Stimulated activated effector memory CD8-positive, alpha-beta T cell treated with anti-CD3 and anti-CD28 coated beads, Interleukin-12 subunit alpha, Interleukin-12 subunit beta, amount 100 ng/mL, for 72 hours (primary cell): Measurements from ENCODE around the gene THEMIS.
"Not testable (repeated sequence)": the region's sequence is repeated elsewhere in the genome, so short reads cannot be mapped to it uniquely, and the experiment has no call there.

Experiments used
- ATAC-seq: fragments of 150-1000 bp; cut with Tn5 transposase; 2 replicates; pipeline ENCODE4 v1.10.0; 2021
- DNase-seq, 2 donors: peaks; one replicate each; pipeline ENCODE4 v3.0.0; 2021 to 2022; ENCODE audit warnings: low spot score in 2 of 2
- H3K27ac Mint-ChIP-seq: one replicate; pipeline ENCODE4 v1.8.0; 2022; ENCODE audit warnings: mild to moderate bottlenecking, mixed read lengths
- H3K36me3 Mint-ChIP-seq: one replicate; pipeline ENCODE4 v1.8.0; 2022; ENCODE audit warnings: mild to moderate bottlenecking, mixed read lengths
- H3K4me1 Mint-ChIP-seq: one replicate; pipeline ENCODE4 v1.8.0; 2022; ENCODE audit warnings: mixed read lengths
- H3K4me3 Mint-ChIP-seq: one replicate; pipeline ENCODE4 v1.8.0; 2022; ENCODE audit warnings: mild to moderate bottlenecking, mixed read lengths
- H3K9me3 Mint-ChIP-seq: one replicate; pipeline ENCODE4 v1.8.0; 2022; ENCODE audit warnings: mixed read lengths

Gene THEMIS

DNA sequence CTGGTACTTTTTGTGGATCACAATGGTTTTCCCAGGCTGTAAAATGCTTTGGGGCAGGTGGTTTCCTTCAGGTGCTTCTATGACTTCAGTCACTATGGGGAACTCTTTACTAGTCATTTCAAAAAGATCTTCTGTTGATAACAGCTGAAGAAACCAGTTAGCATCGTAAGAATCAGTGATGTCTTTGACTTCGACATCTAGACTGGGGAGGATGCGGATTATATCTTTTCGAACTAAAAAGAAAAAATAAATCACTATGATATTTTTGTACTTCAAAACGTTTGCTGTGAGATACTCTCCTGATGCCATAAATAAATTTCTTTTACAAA lies 87.2 kb downstream of the THEMIS start:
- peaks cover 50% of the 10 kb centered on the region for H3K4me1 Mint-ChIP-seq
- no peaks in the 10 kb centered on the region for H3K9me3 Mint-ChIP-seq
- peak overlapping the region; percentile 58 for H3K4me3 Mint-ChIP-seq
- ATAC-seq: peak; percentile 80
- peaks cover 49% of the 10 kb centered on the region for H3K36me3 Mint-ChIP-seq
- DNase-seq: no peak
- peak overlapping the region; percentile 89 for H3K27ac Mint-ChIP-seq

- Mint-ChIP-seq H3K4me1 (peaks cover 50% of the 10 kb centered on the region), H3K9me3 (no peaks in the 10 kb centered on the region), H3K27ac (peak overlapping the region; percentile 89), H3K4me3 (peak overlapping the region; percentile 58), H3K36me3 (peaks cover 53% of the 10 kb centered on the region)
- ATAC-seq (peak; percentile 88), DNase-seq (peak in 1 of 2 donors; percentile 73)
These were observed 87.7 kb downstream of the THEMIS start for GRCh38 chr6:127812985-127813698.

GRCh38 chr6:127811900-127812570 lies 88.8 kb downstream of the THEMIS start:
- no peaks in the 10 kb centered on the region for H3K9me3 Mint-ChIP-seq
- ATAC-seq (no peak), DNase-seq (no peak)
- H3K4me1 Mint-ChIP-seq: peaks cover 51% of the 10 kb centered on the region
- H3K4me3 Mint-ChIP-seq: peak overlapping the region; percentile 58
- peaks cover 64% of the 10 kb centered on the region for H3K36me3 Mint-ChIP-seq
- H3K27ac Mint-ChIP-seq: no peak overlapping the region

GRCh38 chr6:127807806-127808517 lies 92.9 kb downstream of the THEMIS start:
- ATAC-seq: no peak
- H3K4me3 Mint-ChIP-seq: peak overlapping the region; percentile 24
- peaks cover 65% of the 10 kb centered on the region for H3K36me3 Mint-ChIP-seq
- no peaks in the 10 kb centered on the region for H3K9me3 Mint-ChIP-seq
- H3K4me1 Mint-ChIP-seq: peaks cover 47% of the 10 kb centered on the region
- DNase-seq: no peak
- H3K27ac Mint-ChIP-seq: peak overlapping the region; percentile 67

DNA sequence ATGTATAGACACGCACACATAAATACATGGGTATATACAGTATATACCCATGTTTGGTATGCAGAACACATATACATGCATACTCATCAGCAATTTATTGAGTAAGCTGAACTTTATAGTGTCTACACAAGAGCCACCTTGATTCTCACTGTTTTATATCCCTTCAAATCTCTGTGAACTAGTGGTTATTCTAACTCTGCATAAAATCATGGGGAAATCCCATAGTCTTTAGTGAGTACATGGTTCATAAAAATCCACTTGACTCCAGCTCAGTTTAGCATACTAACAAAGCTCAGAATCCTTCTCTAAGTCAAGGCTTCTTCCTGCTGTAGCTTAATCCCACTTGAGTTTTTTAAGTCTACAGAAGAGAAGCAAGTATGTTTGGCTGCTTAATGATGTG lies 104.1 kb downstream of the THEMIS start:
- peaks cover 42% of the 10 kb centered on the region for H3K4me1 Mint-ChIP-seq

GRCh38 chr6:127794405-127794804 lies 106.5 kb downstream of the THEMIS start:
- Mint-ChIP-seq H3K4me3 (no peak overlapping the region), H3K36me3 (peaks cover 28% of the 10 kb centered on the region)
- ATAC-seq: peak; percentile 44

More for the DNA sequence above, 104.1 kb downstream of the THEMIS start:
- Mint-ChIP-seq H3K36me3 (peaks cover 33% of the 10 kb centered on the region), H3K4me3 (no peak overlapping the region), H3K9me3 (no peaks in the 10 kb centered on the region), H3K27ac (no peak overlapping the region)
- no peak for ATAC-seq
- DNase-seq: no peak

DNA sequence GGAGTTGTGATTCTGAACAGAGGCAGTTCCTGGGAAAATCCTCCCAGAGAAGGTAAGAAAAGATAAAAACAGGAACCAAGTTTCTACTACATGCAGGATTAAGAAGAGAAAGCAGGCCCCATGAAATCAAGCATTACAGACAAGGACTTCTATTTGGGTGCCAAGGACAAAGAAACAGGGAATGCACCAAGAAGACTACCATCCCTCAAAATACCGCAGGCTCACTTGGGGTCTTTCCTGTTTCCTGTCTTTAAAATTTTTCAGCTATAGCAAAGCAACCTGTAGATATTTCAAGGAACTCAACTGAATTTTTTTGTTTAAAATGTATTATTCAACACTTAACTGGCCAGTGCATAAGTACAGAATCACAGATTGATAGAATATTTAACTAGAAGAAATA lies 107.5 kb downstream of the THEMIS start:
- peaks cover 30% of the 10 kb centered on the region for H3K36me3 Mint-ChIP-seq
- no peak overlapping the region for H3K4me3 Mint-ChIP-seq
- H3K9me3 Mint-ChIP-seq: no peaks in the 10 kb centered on the region
- H3K27ac Mint-ChIP-seq: peak overlapping the region; percentile 2
- ATAC-seq: no peak
- peaks cover 59% of the 10 kb centered on the region for H3K4me1 Mint-ChIP-seq
- DNase-seq: no peak

More at GRCh38 chr6:127794405-127794804, 106.5 kb downstream of the THEMIS start:
- Mint-ChIP-seq H3K4me1 (peaks cover 50% of the 10 kb centered on the region), H3K9me3 (no peaks in the 10 kb centered on the region), H3K27ac (peak overlapping the region; percentile 2)
- DNase-seq: no peak

- Mint-ChIP-seq H3K4me3 (no peak overlapping the region), H3K27ac (peak overlapping the region; percentile 2), H3K36me3 (peaks cover 30% of the 10 kb centered on the region), H3K4me1 (peaks cover 57% of the 10 kb centered on the region), H3K9me3 (no peaks in the 10 kb centered on the region)
- DNase-seq: no peak
- ATAC-seq: no peak
These were observed 108.2 kb downstream of the THEMIS start for GRCh38 chr6:127792616-127793015.

DNA sequence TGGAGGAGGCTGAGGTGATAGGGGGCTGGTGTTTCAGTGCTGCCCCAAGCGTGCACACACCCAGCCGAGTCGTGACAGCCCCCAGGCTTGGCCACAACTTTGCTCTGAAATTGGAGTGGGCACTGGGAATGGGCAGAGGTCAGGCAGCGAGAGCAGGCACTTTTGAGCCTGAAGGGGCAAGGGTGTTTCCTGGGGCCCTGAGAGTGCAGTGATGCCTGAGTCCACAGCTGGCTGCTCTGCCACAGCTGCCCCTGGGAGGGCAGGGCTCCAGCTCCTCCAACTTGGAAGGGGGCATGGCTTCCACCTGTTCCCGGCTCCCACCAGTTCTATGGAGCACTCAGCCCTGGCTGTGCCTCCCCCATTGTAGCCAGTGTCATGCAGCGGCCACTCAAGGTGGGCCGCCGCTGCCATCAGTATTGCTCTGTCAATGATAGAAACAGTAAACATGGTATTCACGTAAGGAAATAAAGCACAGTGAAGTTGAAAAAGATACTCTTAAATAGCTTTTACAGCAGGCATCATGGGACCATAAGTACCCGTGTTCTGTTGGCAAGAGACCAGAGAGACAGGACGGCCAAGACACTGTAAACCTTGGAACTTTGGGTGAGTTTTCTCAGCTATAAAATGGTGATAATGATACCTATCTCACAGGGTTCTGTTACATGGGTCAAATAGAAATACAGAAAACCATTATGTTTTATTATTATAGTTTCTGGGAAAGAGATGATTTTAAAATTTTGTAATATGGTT lies 108.9 kb downstream of the THEMIS start:
- Mint-ChIP-seq H3K27ac (no peak overlapping the region), H3K36me3 (peaks cover 30% of the 10 kb centered on the region), H3K4me3 (no peak overlapping the region), H3K9me3 (no peaks in the 10 kb centered on the region), H3K4me1 (peaks cover 57% of the 10 kb centered on the region)
- no peak for ATAC-seq
- no peak for DNase-seq

GRCh38 chr6:127790571-127790970 lies 110.3 kb downstream of the THEMIS start:
- H3K9me3 Mint-ChIP-seq: no peaks in the 10 kb centered on the region
- peaks cover 58% of the 10 kb centered on the region for H3K4me1 Mint-ChIP-seq
- DNase-seq (no peak), ATAC-seq (peak; percentile 40)
- H3K36me3 Mint-ChIP-seq: peaks cover 23% of the 10 kb centered on the region
- peak overlapping the region; percentile 15 for H3K27ac Mint-ChIP-seq
- H3K4me3 Mint-ChIP-seq: no peak overlapping the region

- Mint-ChIP-seq H3K4me1 (peaks cover 60% of the 10 kb centered on the region), H3K4me3 (no peak overlapping the region), H3K9me3 (no peaks in the 10 kb centered on the region), H3K36me3 (peaks cover 23% of the 10 kb centered on the region), H3K27ac (no peak overlapping the region)
- ATAC-seq (no peak), DNase-seq (no peak)
These were observed 114.7 kb downstream of the THEMIS start for GRCh38 chr6:127786109-127786508.

DNA sequence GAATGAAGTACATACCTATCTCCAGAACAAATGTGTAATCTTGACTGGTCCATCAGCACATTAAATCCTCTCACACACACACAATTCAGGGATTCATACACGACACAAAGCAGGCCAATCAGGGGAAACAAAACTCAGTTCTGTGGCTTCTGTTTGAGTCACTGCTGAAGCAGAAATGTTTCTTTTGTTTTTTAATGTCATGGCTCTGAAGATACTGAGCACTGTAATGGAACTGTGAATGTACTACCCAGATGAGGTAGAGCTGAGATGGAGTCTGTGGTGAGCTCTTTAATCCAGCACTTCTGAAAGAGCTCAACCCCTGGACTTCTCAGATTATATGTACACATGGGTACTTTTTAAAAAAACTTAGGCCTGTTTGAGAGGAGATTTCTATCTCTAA lies 116.4 kb downstream of the THEMIS start:
- H3K4me1 Mint-ChIP-seq: peaks cover 57% of the 10 kb centered on the region
- H3K4me3 Mint-ChIP-seq: no peak overlapping the region
- no peaks in the 10 kb centered on the region for H3K9me3 Mint-ChIP-seq
- DNase-seq: no peak
- H3K36me3 Mint-ChIP-seq: peaks cover 18% of the 10 kb centered on the region
- peak; percentile 99 for ATAC-seq
- no peak overlapping the region for H3K27ac Mint-ChIP-seq

- peaks cover 41% of the 10 kb centered on the region for H3K4me1 Mint-ChIP-seq
- not testable (repeated sequence) for ATAC-seq, DNase-seq, H3K4me3 Mint-ChIP-seq, H3K27ac Mint-ChIP-seq, H3K9me3 Mint-ChIP-seq
- peaks cover 13% of the 10 kb centered on the region for H3K36me3 Mint-ChIP-seq
These were observed 119.1 kb downstream of the THEMIS start for GRCh38 chr6:127781636-127782272.

DNA sequence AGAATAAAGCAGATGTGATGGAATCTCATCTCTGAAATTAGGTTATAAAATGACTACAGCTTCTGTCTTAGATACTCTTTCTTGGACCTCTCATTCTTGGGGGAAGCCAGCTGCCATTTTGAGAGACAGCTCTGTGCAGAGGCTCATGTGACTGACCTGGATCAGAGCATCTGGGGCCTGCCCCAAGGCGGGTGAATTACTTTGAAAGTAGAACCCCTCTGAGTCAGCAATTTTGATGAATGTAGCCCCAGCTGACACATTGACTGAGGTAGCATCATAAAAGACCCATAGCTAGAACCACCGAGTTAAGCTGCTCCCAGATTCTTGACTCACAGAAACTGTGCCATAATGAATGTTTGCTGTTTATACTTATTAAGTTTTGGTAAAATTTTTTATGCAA lies 124.5 kb downstream of the THEMIS start:
- DNase-seq (no peak), ATAC-seq (peak; percentile 65)
- Mint-ChIP-seq H3K27ac (peak overlapping the region; percentile 29), H3K4me3 (no peak overlapping the region), H3K36me3 (peaks cover 17% of the 10 kb centered on the region), H3K4me1 (peaks cover 25% of the 10 kb centered on the region), H3K9me3 (peaks cover 3% of the 10 kb centered on the region)

GRCh38 chr6:127775371-127775770 lies 125.5 kb downstream of the THEMIS start:
- H3K27ac Mint-ChIP-seq: no peak overlapping the region
- no peak for DNase-seq
- peaks cover 21% of the 10 kb centered on the region for H3K4me1 Mint-ChIP-seq
- peaks cover 17% of the 10 kb centered on the region for H3K36me3 Mint-ChIP-seq
- no peak for ATAC-seq
- H3K9me3 Mint-ChIP-seq: peaks cover 3% of the 10 kb centered on the region
- H3K4me3 Mint-ChIP-seq: no peak overlapping the region
